Amniotic stem cell (primary cell): ENCODE measurements around the gene UPF1.

Source experiments
- DNase-seq: peaks from one replicate; lab custom pipeline; 2025; lab: John Stamatoyannopoulos, UW

Gene UPF1

DNA sequence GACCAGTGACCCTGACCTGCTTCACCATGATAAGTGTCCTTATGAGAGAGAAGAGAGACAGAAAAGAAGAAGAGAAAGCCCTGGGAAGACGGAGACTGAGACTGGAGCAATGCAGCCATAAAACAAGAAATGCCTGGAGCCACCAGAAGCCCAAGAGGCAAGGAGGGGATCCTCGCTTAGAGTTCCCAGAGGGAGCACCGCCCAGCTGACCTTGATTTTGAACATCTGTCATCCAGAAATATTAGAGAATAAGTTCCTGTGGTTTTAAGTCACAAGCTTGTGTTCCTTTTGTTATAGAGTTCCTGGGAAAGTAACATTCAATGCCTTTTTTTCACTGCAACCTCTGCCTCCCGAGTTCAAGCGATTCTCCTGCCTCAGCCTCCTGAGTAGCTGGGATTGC, 44.0 kb downstream of the UPF1 start:
- no peak for DNase-seq

DNA sequence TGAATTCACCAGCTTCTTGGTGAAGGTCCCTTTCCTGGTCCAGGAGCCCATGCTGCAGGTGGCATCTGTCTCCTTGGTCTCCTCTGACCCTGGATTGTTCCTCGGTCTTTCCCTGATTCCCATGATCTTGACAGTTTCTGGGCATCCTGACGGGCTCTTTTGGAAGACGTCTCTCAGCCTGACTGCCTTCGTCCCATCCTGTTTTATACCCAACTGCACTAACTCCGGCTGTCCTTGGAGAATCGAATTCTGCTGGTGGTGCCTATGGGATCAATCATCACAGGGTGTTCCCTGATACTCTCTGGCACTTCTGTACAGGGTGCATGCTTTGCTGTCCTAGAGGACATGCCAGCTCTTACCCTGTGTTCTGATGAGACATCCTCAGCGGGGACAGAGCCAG, 45.1 kb downstream of the UPF1 start:
- no peak for DNase-seq

DNA sequence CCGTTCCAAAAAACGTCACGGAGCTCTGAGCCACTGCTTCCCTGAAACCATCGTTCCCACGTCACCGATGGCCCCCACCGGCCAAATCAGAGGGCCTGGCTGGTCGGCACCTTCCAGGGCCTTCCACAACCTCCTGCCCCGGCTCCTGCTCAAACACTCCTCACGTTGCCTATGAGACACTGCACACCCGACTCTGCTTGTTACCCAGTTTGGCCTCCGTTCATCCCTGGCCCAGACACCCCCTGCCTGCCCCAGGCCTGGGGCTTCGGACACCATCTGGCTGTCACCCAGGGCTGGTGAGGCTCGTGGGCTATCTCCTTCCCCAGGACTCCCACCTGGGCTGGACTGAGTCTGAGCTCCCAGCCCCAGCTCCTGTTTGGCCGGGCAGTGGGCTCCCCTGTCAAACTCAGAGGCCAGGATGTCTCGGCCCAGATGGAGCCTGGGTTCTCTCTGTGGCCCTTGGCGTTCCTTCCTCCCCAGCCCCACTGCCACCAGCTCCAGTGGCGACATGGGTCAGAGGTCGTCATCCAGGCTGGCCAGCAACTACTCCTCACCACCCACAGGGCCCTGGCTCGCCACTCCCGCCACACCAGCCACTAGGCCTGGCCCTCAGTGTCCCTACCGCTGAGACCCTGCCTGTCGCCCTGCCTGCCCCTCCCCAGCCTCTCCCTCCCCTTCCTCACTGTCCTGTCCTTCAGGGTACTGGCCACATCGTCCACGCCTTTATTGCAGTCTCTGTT, 46.5 kb downstream of the UPF1 start:
- no peak for DNase-seq

DNA sequence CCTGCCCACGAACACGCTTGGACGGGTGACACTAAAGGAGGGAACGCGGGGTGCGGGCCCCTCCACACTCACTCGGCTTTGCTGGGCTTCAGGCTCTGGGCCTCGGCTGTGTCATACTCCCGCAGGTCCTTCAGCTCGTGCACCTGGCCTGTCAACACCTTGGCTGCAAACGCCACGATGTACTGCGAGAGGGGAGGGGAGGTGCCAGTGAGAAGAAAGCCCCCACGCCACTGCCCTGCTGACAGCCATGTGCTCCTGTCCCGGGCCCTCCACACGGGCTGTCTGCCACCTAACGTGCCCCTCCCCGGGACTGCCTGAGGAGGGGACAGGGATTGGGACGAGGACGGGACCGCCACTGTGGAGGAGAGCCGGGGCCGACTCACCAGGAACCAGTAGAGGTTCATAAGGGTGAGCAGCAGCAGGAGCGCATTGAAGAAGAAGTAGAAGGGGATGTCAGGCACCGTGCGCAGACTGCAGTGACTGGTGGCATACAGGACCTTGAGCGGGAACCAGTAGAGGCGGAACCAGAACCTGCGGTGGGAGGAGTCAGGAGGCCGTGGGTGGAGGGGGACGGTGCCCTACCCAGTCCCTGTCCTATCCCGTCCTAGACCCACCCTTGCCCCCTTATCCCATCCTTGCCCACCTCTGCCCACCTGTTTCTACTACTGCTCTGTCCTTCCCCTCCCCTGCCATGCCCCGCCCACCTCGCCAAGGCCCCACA, 47.3 kb downstream of the UPF1 start:
- no peak for DNase-seq

DNA sequence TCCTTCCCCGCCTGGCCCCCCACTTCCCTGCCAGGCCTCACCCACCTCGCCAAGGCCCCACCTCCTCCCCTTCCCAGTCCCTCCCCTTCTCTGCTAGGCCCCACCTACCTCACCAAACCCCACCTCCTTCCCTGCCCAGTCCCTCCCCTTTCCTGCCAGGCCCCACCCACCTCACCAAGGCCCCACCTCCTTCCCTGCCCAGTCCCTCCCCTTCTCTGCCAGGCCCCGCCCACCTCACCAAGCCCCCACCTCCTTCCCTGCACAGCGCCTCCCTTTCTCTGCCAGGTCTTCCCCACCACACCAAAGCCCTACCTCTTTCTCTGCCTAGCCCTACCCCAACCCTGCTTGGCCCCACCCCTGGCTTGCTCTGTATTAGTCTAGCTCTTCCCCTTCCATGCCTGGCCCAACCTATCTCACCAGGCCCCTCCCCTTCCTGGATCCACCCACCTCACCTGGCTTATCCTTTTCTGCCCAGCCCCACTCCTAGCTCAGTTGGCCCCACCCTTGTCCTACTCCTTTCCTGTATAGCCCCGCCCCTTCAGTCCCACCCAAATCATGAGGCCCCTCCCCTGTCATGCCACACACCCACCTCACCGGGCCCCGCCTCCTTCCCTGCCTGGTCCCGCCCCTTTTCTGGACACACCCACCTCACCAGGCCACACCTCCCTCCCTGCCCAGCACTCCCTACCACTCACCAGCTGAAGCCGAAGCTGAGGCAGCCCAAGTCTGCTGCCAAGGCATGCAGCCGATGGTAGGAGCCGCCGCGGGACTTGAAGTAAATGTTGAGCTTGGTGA, 48.0 kb downstream of the UPF1 start:
- no peak for DNase-seq

DNA sequence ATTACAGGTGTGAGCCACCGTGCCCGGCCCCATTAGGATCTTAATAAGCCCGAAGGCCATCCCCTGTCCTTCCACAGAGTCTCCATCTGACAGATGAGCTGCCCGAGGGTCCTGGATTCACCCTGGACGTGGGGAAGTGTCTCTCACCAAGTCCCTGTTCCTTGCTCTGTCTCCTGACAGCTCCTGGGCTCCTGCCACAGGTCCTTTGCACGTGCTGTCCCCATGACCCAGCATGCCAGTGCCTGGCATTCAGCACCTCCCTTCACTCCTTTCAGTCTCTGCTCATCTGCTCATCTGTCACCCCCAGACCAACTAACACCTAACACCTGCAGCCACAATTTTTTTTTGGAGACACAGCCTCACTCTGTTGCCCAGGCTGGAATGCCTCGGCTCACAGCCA, 49.7 kb downstream of the UPF1 start:
- DNase-seq: no peak

DNA sequence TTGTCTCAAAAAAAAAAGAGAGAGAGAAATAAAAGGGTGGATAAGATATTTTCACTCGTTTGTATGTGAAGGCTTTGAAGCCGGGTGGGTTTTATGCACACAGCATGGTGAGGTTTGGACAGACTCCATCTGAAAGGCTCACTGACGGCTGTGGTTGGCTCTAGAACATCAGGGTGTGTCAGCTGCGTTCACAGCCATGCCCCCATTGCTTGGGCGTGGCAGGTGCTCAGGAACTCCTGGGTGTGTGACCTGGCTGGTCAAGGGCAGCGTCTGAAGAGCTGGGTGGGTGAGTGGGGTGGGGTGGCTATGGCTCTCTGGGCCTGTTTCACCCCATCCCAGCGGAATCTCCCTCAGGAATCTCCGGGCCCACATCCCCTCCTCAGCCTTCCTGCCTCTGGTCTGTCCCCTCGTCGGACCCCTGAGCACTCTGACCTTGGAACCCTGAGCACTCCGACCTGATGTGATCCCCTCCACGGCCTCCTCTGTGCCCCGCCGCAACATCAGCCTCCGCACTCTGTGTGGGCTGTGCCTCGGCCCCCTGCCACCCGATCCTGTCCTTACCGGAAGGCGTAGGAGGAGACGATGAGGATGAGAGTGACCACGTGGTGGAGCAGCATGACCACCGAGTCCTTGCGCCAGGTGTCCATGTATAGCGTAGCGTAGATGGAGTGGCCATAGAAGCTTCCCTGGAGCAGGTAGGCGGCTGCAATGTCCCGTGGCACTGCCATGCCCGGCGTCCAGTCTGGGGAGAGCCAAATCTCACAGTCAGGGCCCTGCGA, 52.0 kb downstream of the UPF1 start:
- DNase-seq: no peak

DNA sequence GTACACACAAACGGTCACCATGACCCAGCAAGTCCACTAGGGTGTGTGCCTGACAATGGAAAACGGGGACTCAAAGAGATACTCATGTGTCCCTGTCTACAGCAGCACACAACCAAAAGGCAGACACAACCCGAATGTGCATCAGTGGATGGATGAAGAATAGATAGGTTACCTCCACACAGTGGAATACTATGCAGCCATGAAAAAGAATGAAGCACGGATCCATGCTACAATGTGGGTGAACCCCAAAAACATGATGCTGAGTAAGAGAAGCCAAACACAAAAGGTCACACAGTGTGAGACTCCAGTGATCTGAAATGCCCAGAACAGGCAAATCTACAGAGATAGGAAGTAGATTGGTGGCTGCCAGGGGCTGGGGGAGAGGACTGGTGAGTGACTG, 55.2 kb downstream of the UPF1 start:
- no peak for DNase-seq

DNA sequence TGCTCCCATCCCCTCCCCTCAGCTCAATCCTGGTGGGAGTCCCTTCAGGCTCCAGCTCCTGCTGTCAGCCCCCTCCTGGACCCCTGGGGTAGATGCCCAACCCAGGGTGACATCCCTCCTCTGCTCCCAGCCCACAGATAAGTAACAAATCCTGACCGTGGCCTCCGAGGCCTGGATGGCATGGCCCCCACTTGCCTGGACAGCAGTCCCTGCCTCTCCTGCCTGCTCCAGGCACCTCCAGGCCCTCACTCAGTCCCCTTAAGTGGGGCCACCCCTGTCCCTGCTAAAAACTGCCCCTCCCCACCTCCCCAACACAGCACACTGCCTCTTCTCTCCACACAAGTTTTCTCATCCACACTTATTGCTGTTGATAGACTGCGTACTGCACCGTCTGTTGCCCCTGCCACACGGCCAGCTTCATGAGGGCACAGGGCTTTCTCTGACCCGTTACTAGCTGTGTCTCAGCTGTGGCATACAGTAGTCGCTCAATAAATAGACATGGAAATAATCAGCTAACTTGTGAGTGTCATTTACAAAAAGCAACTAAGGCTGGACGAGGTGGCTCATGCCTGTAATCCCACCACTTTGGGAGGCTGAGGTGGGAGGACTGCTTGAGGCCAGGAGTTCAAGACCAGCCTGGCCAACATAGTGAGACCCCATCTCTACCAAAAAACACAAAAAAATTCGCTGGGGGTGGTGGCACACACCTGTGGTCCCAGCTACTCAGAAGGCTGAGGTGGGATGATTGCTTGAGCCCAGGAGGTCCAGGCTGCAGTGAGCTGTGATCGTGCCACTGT, 58.4 kb downstream of the UPF1 start:
- DNase-seq: no peak

DNA sequence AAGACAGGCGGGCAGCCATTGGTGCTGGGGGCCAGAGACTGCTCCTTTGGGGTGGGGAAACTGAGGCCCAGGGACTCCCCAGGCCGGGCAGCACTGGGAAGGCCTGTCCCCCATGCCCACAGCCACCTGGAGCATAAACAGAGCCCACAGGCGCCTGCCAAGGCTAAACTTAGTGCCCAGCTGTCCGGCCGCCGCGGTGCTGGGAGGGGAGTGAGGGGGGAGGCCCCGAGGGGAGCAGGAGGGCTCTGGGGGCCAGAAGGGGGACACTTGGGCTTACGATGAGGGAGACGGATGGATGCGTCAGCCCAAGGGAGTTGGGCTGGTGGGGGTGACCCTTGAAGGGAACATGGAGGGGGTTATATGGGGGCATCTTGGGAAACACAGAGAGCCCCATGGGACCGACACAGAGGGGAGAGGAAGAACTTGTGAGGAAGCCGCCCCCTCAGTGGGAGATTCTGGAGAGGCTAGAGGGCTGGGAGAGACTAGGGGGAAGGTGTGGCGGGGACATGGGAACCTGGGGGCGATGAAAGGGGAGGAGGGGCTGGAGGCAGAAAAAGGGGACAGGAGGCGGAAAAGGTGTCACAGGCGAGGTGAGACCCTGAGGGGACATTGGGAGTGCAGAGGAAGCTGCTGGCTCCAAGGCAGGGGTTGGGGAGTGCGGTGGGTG, 62.0 kb downstream of the UPF1 start:
- no peak for DNase-seq

DNA sequence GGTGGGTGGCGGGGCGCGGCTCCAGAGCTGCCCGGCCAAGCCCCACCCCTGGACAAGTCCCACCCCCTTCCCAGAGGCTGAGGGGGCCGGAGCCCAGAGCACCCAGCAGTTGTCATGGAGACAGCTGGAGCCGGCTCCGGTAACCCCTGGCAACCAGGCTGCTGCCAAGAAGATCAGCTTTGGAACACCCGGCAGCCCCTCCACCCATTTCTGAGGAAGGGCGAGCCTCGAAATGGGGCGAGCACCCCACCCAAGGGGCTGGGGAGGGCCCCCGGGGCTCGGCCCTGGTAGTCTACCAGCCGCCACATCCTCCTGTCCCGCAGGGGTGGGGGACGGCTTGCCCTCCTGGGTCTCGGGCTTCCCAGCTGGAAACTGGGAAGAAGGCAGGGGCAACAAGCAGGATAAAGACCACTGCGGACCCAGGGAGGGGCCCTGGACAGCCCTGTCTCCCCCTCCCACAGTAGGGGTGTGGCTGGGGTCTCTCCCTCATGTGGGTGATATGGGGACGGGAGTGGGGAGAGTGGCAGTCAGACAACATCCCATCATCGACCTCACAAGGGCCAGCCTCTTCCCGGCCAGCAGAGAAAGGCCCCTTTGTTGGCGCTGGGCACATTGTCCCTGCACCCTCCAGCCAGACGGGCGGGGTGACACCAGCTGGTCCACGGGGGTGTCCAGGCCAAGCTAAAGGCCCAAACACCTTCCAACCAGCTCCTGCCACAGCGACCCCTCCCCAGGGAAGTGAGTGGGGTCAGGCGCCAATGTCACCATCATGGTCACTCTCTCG, 62.7 kb downstream of the UPF1 start:
- no peak for DNase-seq

DNA sequence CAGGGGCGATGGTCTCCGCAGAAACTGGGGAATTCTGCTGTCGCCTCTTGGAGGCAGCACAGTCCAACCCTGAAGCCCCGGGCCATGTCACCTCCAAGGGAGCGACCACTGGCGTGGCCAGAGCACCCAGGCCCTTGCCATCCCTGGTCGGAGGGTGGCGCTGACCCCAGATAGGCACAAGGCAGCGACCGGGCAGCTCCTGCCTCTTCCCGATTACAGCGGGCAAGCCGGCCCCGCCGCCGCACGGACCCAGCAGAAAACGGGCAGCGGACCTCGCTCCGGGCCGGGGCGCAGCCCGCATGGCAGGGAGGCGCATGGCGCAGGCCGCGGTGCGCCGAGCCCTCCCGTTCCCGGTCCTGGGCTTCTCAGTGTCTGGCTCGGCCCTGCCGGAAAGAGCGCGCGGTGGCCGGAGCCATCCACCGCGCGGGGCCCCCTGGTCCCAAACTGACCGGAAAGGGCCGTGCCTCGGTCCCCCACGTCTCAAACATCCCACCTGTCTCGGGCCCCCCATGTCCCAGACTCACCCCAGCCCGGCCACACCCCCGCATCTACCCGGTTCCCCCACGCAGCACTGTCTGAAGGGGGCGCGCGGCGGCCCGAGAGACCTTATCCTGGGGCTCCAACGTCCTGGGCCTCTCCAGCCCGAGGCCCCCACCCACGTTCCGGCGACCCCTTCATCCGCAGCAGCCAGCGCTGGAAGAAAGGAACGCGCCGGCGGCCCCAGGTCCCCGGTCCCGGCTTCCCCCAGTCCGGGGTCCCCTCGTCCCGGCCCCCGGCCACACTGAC, 63.5 kb downstream of the UPF1 start:
- peak; percentile 22 for DNase-seq

DNA sequence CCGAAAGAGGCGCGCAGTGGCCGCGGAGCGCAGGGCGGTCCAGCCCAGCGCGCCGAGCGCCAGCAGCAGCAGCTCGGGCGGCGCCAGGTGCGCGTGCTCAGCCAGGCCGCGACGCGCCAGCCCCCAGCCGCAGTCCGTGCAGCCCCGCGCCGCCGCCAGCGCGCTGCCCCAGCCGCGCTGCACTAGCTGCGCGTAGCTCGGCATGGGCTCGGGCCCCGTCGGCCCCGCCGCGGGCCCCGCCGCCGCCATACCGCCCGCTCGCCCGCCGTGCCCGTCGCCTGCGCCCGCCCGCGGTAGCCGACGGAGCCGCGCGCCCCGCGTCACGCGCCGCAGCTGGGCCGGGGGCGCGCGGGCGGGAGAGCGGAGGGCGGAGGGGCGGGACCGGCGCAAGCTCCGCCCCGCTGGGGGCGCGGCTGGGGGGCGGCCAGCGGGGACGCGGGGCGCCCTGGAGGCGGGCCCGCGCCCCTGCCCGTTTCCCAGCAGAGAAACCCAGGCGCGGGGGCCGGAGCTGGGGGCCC, 64.1 kb downstream of the UPF1 start, which contains the start of gene CERS1:
TSS of gene CERS1 (minus strand) at position 335 of the 518 bp plus-strand sequence. CDS start at position 249, 86 bp downstream.
- no peak for DNase-seq

DNA sequence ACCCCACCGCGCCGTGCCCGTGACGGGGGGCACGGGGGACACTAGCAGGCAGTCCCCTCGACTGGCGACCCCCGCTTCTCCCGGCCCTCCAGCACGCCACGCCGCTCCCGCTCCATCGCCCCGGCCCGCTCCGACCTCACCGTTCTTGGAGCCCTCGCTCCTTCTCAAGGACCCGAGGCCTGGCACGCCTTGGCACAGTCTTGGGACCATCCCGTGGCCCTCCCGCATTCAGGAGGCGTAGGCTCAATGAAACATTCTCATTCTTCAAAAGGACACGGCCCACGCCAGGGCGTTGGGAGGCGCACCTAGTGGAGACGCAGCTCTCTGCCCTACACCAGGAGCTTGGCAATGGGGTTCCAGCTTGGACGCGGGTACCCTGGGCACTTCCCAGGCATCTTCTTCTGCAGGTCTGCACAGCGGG, 64.7 kb downstream of the UPF1 start:
- DNase-seq: no peak

DNA sequence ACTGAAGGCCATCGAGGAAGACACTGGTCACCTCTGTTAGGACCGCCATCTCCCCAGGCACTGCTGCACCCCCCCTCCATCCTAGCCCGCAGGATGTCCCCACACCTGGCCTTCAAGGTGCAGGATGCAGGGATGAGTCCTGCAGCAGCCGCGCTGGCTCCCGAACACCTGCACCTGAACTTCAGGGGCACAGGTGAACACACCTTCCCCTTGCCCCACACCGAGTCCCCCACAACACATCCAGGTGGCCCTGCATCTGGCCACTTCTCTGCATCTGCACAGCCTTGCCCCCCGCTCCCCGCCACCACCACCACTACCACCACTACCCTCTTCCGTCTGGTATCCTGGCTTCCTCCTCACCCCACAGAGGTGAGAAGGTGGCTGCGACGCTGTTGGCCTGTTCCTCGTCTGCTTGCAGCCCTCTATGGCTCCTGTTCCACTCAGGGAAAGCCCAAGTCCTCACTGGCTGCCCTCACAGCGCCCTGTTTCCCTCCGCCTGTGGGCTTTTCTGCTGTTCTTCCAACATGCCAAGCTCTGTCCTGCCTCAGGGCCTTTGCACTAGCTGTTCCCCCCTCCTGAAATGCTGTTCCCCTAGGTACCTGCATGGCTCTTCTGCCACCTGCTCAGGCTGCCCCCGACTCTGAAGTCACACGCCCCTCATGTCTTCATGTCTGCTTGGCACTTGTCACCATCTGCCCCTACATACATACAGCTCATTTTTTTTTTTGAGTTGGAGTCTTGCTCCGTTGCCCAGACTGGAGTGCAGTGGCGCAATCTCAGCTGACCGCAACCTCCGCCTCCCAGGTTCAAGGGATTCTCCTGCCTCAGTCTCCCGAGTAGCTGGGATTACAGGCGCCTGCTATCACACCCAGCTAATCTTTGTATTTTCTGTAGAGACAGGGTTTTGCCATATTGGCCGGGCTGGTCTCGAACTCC, 65.6 kb downstream of the UPF1 start:
- no peak for DNase-seq

DNA sequence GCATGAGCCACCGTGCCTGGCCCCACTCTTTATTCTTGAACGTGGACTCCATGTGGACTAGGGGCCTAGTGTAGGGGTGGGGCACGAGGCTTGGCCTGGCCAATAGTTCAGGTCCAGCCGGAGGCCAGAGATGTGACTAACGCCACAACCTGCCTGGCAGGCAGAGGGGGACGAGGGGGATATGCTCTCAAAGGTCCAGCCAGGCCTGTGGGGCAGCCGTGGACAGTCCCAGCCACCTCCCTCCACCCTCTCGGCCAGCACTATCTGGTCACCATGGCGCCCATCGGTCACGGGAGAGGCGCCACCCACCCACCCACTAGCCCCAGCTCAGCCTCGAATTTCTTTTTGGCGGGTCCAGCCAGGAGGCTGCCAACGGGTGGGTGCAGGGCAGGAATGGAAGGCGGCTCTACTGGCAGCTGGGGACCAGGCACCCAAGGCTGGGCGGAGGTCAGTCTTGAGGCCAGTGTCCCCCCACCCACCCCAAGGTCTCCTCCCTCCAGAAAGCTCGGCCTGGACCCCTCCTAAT, 66.4 kb downstream of the UPF1 start:
- DNase-seq: no peak
